Retinal pigment epithelial cell (primary cell): ENCODE results near the gene ASCL2.

Experiments used
- DNase-seq: peaks from one replicate; pipeline ENCODE4 v3.0.0-alpha.2; 2010; ENCODE audit warnings: low read depth
- H3K4me3 ChIP-seq: 2 replicates; pipeline ENCODE4 v1.5.1; 2011; ENCODE audit warnings: mild to moderate bottlenecking, low read length, control low read depth, moderate library complexity
- CTCF ChIP-seq: conservative IDR thresholded peaks from 2 replicates; pipeline ENCODE4 v1.5.1; 2011; ENCODE audit warnings: low read depth, low read length, control low read depth, inconsistent platforms

The ASCL2 gene

GRCh38 chr11:2272946-2273280, 2.5 kb upstream of the ASCL2 start:
- DNase-seq: no peak
- TF ChIP-seq CTCF: no peak

GRCh38 chr11:2272228-2272945, 2.0 kb upstream of the ASCL2 start:
- H3K4me3 ChIP-seq: no peak overlapping the region
- no peak for DNase-seq
- TF ChIP-seq CTCF: no peak

More at GRCh38 chr11:2272946-2273280, 2.5 kb upstream of the ASCL2 start:
- H3K4me3 ChIP-seq: no peak overlapping the region

GRCh38 chr11:2271327-2272227, 1.2 kb upstream of the ASCL2 start:
- TF ChIP-seq CTCF: no peak
- H3K4me3 ChIP-seq: no peak overlapping the region
- no peak for DNase-seq

GRCh38 chr11:2271077-2271326, 614 bp upstream of the ASCL2 start:
- H3K4me3 ChIP-seq: no peak overlapping the region
- DNase-seq: no peak
- TF ChIP-seq CTCF: no peak

- DNase-seq: no peak
- no peak overlapping the region for H3K4me3 ChIP-seq
- no peak for TF ChIP-seq CTCF
These were observed 627 bp downstream of the ASCL2 start for GRCh38 chr11:2269601-2270321.

- no peak for DNase-seq
- no peak for TF ChIP-seq CTCF
- no peak overlapping the region for H3K4me3 ChIP-seq
These were observed 1.4 kb downstream of the ASCL2 start for GRCh38 chr11:2268729-2269600.
